Endothelial cell (in vitro differentiated cells): ENCODE results near the gene RAPSN. TPM values are rescaled to one million over a fixed set of nuclear protein-coding genes. Genes with fewer than 3 reads are reported as not detected.

Source experiments
- DNase-seq: peaks from one replicate; pipeline ENCODE4 v3.0.0; 2021; ENCODE audit warnings: low spot score
- H3K27ac Mint-ChIP-seq: one replicate; pipeline ENCODE4 v1.8.0; 2021; ENCODE audit warnings: mixed read lengths, inconsistent platforms; ENCODE audit not compliant: unreplicated experiment
- H3K27me3 Mint-ChIP-seq: one replicate; pipeline ENCODE4 v1.8.0; 2021; ENCODE audit warnings: mild to moderate bottlenecking, moderate library complexity, mixed read lengths, inconsistent platforms; ENCODE audit not compliant: unreplicated experiment
- H3K36me3 Mint-ChIP-seq: one replicate; pipeline ENCODE4 v1.8.0; 2021; ENCODE audit warnings: mild to moderate bottlenecking, low read depth, mixed read lengths, inconsistent platforms; ENCODE audit not compliant: unreplicated experiment
- H3K4me1 Mint-ChIP-seq: one replicate; pipeline ENCODE4 v1.8.0; 2021; ENCODE audit warnings: mild to moderate bottlenecking, mixed read lengths, inconsistent platforms; ENCODE audit not compliant: unreplicated experiment
- H3K4me3 Mint-ChIP-seq: one replicate; pipeline ENCODE4 v1.8.0; 2021; ENCODE audit warnings: mild to moderate bottlenecking, mixed read lengths, inconsistent platforms; ENCODE audit not compliant: unreplicated experiment
- H3K9me3 Mint-ChIP-seq: one replicate; pipeline ENCODE4 v1.8.0; 2021; ENCODE audit warnings: mixed read lengths, inconsistent platforms; ENCODE audit not compliant: unreplicated experiment
- CTCF ChIP-seq: fragments of 200-600 bp; sonication (generic); IDR thresholded peaks from one replicate; pipeline ENCODE4 v1.5.0; 2021; ENCODE audit warnings: antibody characterized with exemption; ENCODE audit not compliant: unreplicated experiment
- total RNA-seq: library from RNA; stranded (reverse); fragmentation: NEBNext Ultra II Directional; extraction: Animal tissue kit (Norgen Biotek cat#: 25700); gene quantifications from one replicate; pipeline ENCODE4 v1.2.1, GENCODE V29; 2021; ENCODE audit not compliant: unreplicated experiment

Gene RAPSN
- total RNA-seq, 1 donor from 2014 or later: 0.95 TPM

- Mint-ChIP-seq H3K27ac (no peak overlapping the region), H3K27me3 (no peaks in the 10 kb centered on the region), H3K4me3 (no peak overlapping the region), H3K9me3 (no peaks in the 10 kb centered on the region), H3K4me1 (peaks cover 9% of the 10 kb centered on the region), H3K36me3 (peaks cover 35% of the 10 kb centered on the region)
- DNase-seq: no peak
- no peak for TF ChIP-seq CTCF
These were observed 40.4 kb upstream of the RAPSN start for GRCh38 chr11:47489395-47489755.

GRCh38 chr11:47488674-47489394 is 39.9 kb upstream of the RAPSN start:
- H3K9me3 Mint-ChIP-seq: no peaks in the 10 kb centered on the region
- no peak for TF ChIP-seq CTCF
- peaks cover 38% of the 10 kb centered on the region for H3K36me3 Mint-ChIP-seq
- peaks cover 3% of the 10 kb centered on the region for H3K4me1 Mint-ChIP-seq
- H3K4me3 Mint-ChIP-seq: no peak overlapping the region
- H3K27ac Mint-ChIP-seq: peak overlapping the region; percentile 51
- no peaks in the 10 kb centered on the region for H3K27me3 Mint-ChIP-seq
- no peak for DNase-seq

GRCh38 chr11:47488111-47488510 is 39.2 kb upstream of the RAPSN start:
- no peak for DNase-seq
- H3K4me3 Mint-ChIP-seq: no peak overlapping the region
- TF ChIP-seq CTCF: no peak
- no peaks in the 10 kb centered on the region for H3K27me3 Mint-ChIP-seq
- H3K4me1 Mint-ChIP-seq: no peaks in the 10 kb centered on the region
- H3K27ac Mint-ChIP-seq: no peak overlapping the region
- H3K36me3 Mint-ChIP-seq: peaks cover 42% of the 10 kb centered on the region
- H3K9me3 Mint-ChIP-seq: no peaks in the 10 kb centered on the region

GRCh38 chr11:47487421-47487820 is 38.5 kb upstream of the RAPSN start:
- no peaks in the 10 kb centered on the region for H3K27me3 Mint-ChIP-seq
- no peaks in the 10 kb centered on the region for H3K9me3 Mint-ChIP-seq
- H3K27ac Mint-ChIP-seq: no peak overlapping the region
- DNase-seq: no peak
- no peak overlapping the region for H3K4me3 Mint-ChIP-seq
- TF ChIP-seq CTCF: no peak
- no peaks in the 10 kb centered on the region for H3K4me1 Mint-ChIP-seq
- peaks cover 49% of the 10 kb centered on the region for H3K36me3 Mint-ChIP-seq

GRCh38 chr11:47485107-47485506 is 36.2 kb upstream of the RAPSN start:
- peak overlapping the region; percentile 64 for H3K27ac Mint-ChIP-seq
- H3K9me3 Mint-ChIP-seq: no peaks in the 10 kb centered on the region
- H3K4me3 Mint-ChIP-seq: peak overlapping the region; percentile 25
- TF ChIP-seq CTCF: no peak
- no peak for DNase-seq
- H3K36me3 Mint-ChIP-seq: peaks cover 56% of the 10 kb centered on the region
- H3K4me1 Mint-ChIP-seq: no peaks in the 10 kb centered on the region
- H3K27me3 Mint-ChIP-seq: no peaks in the 10 kb centered on the region
